Purkinje cell (primary cell): ENCODE data around the gene C2orf72. TPM values are rescaled to one million over a fixed set of nuclear protein-coding genes. Genes with fewer than 3 reads are reported as not detected.

Experiments
- polyA plus RNA-seq: library from polyadenylated mRNA; unstranded; fragments of >200 nt; fragmentation: Nextera tagmentation; gene quantifications from 2 replicates; pipeline ENCODE4 v1.2.1, GENCODE V29; 2014

C2orf72 gene
- 3.6 and 5.2 TPM in 2 replicates for polyA plus RNA-seq

GRCh38 chr2:231037202-231037730, at the start of gene C2orf72:
Gene C2orf72, plus strand, starts transcription at chr2:231037523. Its CDS starts 43 bp downstream, at chr2:231037566.

GRCh38 chr2:230995821-230996220, 41.5 kb upstream of the C2orf72 start, which contains the start of gene SPATA3:
Gene SPATA3, plus strand, starts transcription at chr2:230996121. Its CDS starts 113 bp downstream, at chr2:230996234.

DNA sequence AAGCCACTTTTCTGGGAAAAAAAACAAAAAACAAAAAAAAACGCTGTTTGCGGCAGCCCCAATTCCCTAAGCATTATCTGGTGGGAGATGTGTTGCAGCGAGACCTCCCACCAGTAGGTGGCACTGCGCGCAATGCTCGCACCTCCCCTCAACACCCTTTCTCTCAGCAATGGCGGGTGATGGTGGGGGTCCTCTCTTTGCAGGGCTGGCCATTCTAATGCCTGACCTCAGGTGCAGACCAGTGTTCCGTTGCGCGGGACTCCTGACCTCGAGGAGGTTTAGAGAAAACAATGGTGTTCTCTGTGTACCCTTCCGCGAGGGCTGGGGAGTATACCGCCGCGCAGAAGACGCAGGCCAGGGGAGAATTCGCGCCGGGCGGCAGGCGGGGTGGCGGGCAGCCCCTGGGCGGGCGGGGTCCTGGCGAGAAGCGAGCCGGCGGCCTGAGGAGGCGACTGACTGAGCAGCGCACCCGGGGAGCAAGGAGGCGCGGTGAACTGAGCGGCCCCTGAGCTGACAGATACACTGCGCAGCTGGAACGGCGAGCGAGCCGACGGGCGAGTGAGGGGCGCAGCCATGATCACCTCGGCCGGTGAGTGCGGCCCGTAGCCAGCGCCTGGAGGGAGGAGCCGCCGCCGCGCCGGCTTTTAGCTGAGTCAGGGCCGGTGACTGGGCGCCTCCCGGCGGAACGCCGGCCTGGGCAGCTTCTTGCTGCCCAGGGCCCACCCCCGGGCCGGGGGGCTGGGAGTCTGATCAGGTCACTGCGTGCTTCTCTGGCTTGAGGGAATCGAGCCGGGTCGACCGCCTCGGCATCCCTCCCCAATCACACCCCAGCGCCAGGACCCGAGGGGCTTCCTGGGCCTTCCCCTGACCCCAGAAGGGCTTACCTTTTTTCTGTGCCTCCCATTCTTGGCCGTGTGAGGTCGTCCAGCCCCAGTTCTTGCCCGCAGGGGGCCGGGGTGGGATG, 19.4 kb downstream of the C2orf72 start, which contains the start of gene PSMD1:
PSMD1 (plus strand) TSS at position 415 of the 964 bp plus-strand sequence; CDS start at position 574, 159 bp downstream.

Other genes with a start within 250 kb of the C2orf72 start
- gene ITM2C, start 172.6 kb upstream of the C2orf72 start, polyA plus RNA-seq = 9.2 and 40.8 TPM in 2 replicates
- not detected in 2 replicates for gene GPR55, start 112.3 kb upstream of the C2orf72 start, polyA plus RNA-seq
- gene SPATA3, start 41.4 kb upstream of the C2orf72 start, polyA plus RNA-seq = not detected in 2 replicates
- gene PSMD1, start 19.3 kb downstream of the C2orf72 start, polyA plus RNA-seq = 235 and 319 TPM in 2 replicates
- gene HTR2B, start 87.5 kb downstream of the C2orf72 start, polyA plus RNA-seq = 0.34 and 0.90 TPM in 2 replicates
- gene ARMC9, start 161.1 kb downstream of the C2orf72 start, polyA plus RNA-seq = 10.5 and 13.6 TPM in 2 replicates